ENCODE results near the gene UNC5C.

- TF ChIP-seq CTCF (optimal IDR thresholded peaks at IDR 0.05 in 1 of 3, IDR thresholded peaks at IDR 0.05 in 1 of 3, conservative IDR thresholded peaks at IDR 0.05 in 1 of 3; ENCODE audit: extremely low read depth in 1 of 3, insufficient read depth in 2 of 3, low read length in 3 of 3): no peak
- no peak for TF ChIP-seq EZH2 (IDR thresholded peaks at IDR 0.05; ENCODE audit: low read length)
Observed at GRCh38 chr4:95532305-95532704, 16.5 kb downstream of the UNC5C start.

All from keratinocyte (primary cell).